Erythroblast (primary cell): ENCODE results near the gene KCTD21.
"Not testable (repeated sequence)": the region's sequence is repeated elsewhere in the genome, so short reads cannot be mapped to it uniquely, and the experiment has no call there.

Source experiments
- DNase-seq, 2 experiments: peaks; one replicate each; lab custom pipeline; 2025; lab: John Stamatoyannopoulos, UW
- GATA1 ChIP-seq: IDR thresholded peaks from 2 replicates; pipeline ENCODE4 v1.6.1; 2011; ENCODE audit warnings: low read depth, mild to moderate bottlenecking, control low read depth, low read length, moderate library complexity
- POLR2A ChIP-seq: IDR thresholded peaks from 2 replicates; pipeline ENCODE4 v1.6.1; 2011; ENCODE audit warnings: mild to moderate bottlenecking, low read length

KCTD21 gene

GRCh38 chr11:78223320-78223954 is 35.0 kb upstream of the KCTD21 start:
- no peak for DNase-seq
- TF ChIP-seq GATA1: no peak
- TF ChIP-seq POLR2A: no peak

- DNase-seq: not testable (repeated sequence)
These were observed 34.3 kb upstream of the KCTD21 start for GRCh38 chr11:78222726-78223125.

GRCh38 chr11:78221396-78222315 is 33.2 kb upstream of the KCTD21 start:
- no peak for DNase-seq
- TF ChIP-seq GATA1: no peak
- no peak for TF ChIP-seq POLR2A

GRCh38 chr11:78220218-78221157 is 32.1 kb upstream of the KCTD21 start:
- DNase-seq: no peak
- TF ChIP-seq POLR2A (no peak), GATA1 (no peak)

GRCh38 chr11:78219493-78220217 is 31.2 kb upstream of the KCTD21 start:
- TF ChIP-seq GATA1 (no peak), POLR2A (no peak)
- no peak for DNase-seq

GRCh38 chr11:78218707-78219492 is 30.5 kb upstream of the KCTD21 start:
- DNase-seq: no peak
- no peak for TF ChIP-seq POLR2A
- TF ChIP-seq GATA1: no peak

GRCh38 chr11:78217650-78218541 is 29.5 kb upstream of the KCTD21 start:
- TF ChIP-seq GATA1 (no peak), POLR2A (no peak)
- DNase-seq: no peak

- TF ChIP-seq GATA1: no peak
- TF ChIP-seq POLR2A: no peak
- DNase-seq: no peak
These were observed 28.3 kb upstream of the KCTD21 start for GRCh38 chr11:78216571-78217287.

- no peak for TF ChIP-seq GATA1
- no peak for DNase-seq
These were observed 27.6 kb upstream of the KCTD21 start for GRCh38 chr11:78216021-78216420.

- TF ChIP-seq POLR2A (no peak), GATA1 (no peak)
- DNase-seq: no peak
These were observed 26.1 kb upstream of the KCTD21 start for GRCh38 chr11:78214331-78215194.
